Neural cell (in vitro differentiated cells): Measurements from ENCODE around the gene NCF2.

Source experiments
- CTCF ChIP-seq: fragments of 450-650 bp; IDR thresholded peaks from 2 replicates; pipeline ENCODE4 v1.5.1; 2014; ENCODE audit warnings: antibody characterized with exemption, mild to moderate bottlenecking, moderate library complexity; ENCODE audit not compliant: poor library complexity, severe bottlenecking
- EZH2 ChIP-seq: fragments of 200-600, 300-800 bp; shearing (Covaris generic), sonication (generic); IDR thresholded peaks from 2 replicates; pipeline ENCODE4 v1.6.1; 2014; ENCODE audit warnings: antibody characterized with exemption, low read length, borderline replicate concordance, mild to moderate bottlenecking; ENCODE audit not compliant: insufficient read depth, poor library complexity, severe bottlenecking
- MXI1 ChIP-seq: fragments of 450-650 bp; conservative IDR thresholded peaks from 2 replicates; pipeline ENCODE4 v1.6.1; 2014; ENCODE audit warnings: antibody characterized with exemption, mild to moderate bottlenecking; ENCODE audit not compliant: poor library complexity, severe bottlenecking
- POLR2AphosphoS5 ChIP-seq: IDR thresholded peaks from 2 replicates; pipeline ENCODE4 v1.6.1; 2012
- RAD21 ChIP-seq: fragments of 450-650 bp; conservative IDR thresholded peaks from 2 replicates; pipeline ENCODE4 v1.6.1; 2014; ENCODE audit warnings: antibody characterized with exemption, mild to moderate bottlenecking, moderate library complexity
- REST ChIP-seq: IDR thresholded peaks from 2 replicates; pipeline ENCODE4 v1.6.1; 2012; ENCODE audit warnings: borderline replicate concordance
- TAF1 ChIP-seq: IDR thresholded peaks from 2 replicates; pipeline ENCODE4 v1.6.1; 2012; ENCODE audit warnings: low read depth

- TF ChIP-seq CTCF, result no peak
- no peak for TF ChIP-seq POLR2AphosphoS5
- TF ChIP-seq TAF1, result no peak
- no peak for TF ChIP-seq REST
- TF ChIP-seq EZH2, result no peak
- TF ChIP-seq MXI1, result no peak
- TF ChIP-seq RAD21, result no peak
Measured at GRCh38 chr1:183604815-183605214, 14.6 kb upstream of the NCF2 start.
